ENCODE measurements around the gene FAM107B.

- TF ChIP-seq POLR2AphosphoS5 (IDR thresholded peaks at IDR 0.05; ENCODE audit: low read depth, low read length) (no peak), REST (IDR thresholded peaks at IDR 0.05; ENCODE audit: insufficient read depth in 1 of 2, low read depth in 2 of 2, low read length in 2 of 2) (no peak), TAF1 (IDR thresholded peaks at IDR 0.05; ENCODE audit: borderline replicate concordance, insufficient read depth, low read length) (no peak)
These were observed 17.3 kb downstream of the FAM107B start for GRCh38 chr10:14757394-14757793.

All from PFSK-1 (cell line).